ENCODE data around the gene FUT9.

Gene FUT9

DNA sequence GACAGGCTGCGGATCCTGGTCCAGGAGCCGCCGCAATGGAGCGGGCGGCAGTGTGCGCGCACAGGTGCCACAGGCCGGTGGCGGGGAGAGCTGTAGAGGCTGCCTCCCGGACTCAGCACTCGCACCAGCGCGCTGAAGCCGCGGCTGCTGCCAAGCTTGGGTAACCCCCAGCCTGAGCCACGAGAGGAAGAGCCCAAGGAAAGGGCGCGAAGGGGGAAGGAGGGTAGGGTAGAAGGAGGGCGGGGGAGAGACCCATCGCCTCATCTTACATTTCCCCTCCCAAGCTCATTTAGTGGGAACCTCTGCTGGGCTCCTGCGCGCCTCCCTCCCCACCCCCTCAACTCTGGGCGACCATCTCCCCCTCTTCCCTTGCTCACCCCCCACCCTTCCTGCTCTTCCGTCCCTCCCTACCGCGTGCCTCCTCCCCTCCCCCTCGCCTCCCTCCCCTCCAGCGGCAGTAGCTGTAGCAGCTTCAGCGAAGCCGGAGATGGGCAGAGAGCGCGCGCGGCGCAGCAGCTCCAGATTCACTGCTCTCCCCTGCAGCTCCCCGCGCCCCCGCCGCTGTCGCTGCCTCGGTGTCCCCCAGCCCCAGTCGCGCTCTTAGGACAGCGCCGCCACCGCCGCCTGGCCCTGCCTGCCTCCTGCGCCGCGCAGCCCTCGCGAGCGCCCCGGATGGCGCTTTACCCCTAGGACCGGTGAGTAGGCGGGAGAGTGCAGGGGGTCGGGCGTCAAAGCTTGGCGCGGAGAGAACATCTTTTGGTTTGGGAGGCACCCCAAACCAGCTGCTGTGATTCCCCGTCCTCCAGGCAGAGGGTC is at the start of gene FUT9:
TSS of gene FUT9 (plus strand) at position 457 of the 816 bp plus-strand sequence. CDS start 187,182 bp downstream, outside the sequence.
- no peak for DNase-seq (ENCODE audit: low spot score)

DNA sequence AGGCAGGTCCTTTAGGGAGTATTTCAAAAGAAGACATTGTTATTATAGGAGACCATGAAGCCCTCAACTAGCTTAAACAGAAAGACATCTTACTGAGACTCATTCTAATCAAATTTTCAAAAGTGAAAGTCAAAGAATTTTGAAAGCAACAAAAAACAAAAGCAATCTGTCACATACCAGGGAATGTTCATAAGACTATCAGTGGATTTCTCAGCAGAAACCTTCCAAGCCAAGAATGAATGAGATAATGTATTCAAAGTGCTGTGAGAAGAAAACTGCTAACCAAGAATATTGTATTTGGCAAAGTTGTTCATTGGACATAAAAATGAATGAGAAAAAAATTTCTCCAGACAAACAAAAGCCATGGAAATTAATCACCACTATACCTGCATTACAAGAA is 48.2 kb upstream of the FUT9 start:
- no peak for DNase-seq (ENCODE audit: low spot score)

DNA sequence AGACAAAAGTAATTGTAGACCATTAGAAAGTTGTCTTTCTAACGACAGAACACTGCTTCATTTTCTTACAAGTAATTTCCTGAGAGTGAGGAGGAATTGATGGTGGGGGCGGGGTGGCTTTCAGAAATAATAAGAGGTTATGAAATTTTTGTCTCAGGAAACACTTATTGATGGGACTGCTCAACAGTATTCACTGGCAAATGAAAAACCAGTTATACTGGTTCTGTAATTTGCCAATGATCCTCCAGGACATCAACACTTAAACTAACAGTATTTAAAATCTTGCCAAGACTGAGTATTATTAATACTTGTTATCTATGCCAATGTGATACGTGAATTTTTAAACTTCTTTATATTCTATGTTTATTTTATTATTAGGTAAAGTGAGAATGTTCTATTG is 41.8 kb upstream of the FUT9 start:
- DNase-seq (ENCODE audit: low spot score), result no peak

DNA sequence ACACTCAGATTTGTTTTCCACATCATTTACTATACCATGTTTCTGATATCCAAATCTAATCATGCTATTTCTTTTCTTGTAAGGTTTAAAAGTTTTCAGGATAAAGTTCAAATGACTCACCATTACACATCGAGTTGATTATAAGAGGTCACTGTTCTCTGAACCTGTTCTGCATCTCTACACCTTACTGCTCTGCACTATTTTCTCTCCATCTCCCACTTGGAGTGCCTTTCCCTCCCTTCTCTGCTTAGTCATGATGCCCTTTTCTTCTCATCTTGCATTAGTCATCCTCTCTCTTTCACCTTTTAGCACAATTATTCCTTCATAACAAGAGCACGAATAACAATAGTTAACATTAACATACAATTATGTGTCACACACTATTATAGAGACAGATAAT is 37.5 kb upstream of the FUT9 start:
- DNase-seq (ENCODE audit: low spot score), result no peak

DNA sequence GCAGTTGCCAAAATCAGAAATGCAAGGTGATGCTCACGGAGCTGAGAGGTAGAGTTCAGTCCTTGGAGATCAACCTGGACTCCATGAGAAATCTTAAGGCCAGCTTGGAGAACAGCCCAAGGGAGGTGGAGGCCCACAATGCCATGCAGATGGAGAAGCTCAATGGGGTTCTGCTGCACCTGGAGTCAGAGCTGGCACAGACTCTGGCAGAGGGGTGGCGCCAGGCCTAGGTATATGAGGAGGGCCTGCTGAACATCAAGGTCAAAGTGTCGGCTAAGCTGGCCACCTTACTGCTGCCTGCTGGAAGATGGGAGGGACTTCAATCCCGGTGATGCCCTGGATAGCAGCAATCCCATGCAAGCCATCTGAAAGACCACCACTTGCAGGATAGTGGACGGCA is 23.9 kb upstream of the FUT9 start:
- no peak for DNase-seq (ENCODE audit: low spot score)

DNA sequence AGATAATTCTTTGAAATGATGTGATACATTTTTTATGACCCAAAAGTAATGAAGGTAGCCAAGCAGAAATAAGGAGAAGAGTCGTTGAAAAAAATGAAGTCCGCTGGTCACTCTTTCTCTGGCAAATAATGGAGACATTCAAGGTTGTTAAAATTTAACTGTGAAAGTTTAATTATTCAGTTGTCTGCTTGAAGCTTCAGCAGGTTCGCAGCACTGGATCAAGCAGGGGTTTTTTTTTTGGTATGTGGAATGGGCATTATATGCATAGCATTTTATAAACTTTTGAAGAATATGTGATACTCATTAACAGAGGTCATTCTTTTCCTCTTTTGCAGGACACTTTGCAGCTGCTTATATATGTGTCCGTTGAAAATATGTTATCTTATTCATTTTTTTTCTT is 21.6 kb upstream of the FUT9 start:
- DNase-seq (ENCODE audit: low spot score), result no peak

DNA sequence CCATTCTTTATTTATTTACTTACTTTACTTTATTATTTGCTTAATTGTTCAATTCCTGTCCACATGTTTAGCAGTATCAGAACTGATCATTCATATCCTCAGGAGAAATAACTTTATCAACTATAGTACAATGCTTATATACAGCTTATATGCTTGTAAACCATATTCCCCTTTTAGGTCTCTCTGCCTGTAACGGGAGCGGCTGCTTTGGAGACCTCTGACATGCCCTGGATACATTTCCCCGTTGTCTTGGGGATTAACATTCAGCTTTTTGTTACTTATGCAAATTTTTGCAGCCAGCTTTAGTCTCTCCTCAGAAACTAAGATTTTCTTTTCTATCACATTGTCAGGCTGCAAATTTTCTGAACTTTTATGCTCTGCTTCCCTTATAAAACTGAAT is 17.6 kb upstream of the FUT9 start:
- DNase-seq (ENCODE audit: low spot score), result no peak

DNA sequence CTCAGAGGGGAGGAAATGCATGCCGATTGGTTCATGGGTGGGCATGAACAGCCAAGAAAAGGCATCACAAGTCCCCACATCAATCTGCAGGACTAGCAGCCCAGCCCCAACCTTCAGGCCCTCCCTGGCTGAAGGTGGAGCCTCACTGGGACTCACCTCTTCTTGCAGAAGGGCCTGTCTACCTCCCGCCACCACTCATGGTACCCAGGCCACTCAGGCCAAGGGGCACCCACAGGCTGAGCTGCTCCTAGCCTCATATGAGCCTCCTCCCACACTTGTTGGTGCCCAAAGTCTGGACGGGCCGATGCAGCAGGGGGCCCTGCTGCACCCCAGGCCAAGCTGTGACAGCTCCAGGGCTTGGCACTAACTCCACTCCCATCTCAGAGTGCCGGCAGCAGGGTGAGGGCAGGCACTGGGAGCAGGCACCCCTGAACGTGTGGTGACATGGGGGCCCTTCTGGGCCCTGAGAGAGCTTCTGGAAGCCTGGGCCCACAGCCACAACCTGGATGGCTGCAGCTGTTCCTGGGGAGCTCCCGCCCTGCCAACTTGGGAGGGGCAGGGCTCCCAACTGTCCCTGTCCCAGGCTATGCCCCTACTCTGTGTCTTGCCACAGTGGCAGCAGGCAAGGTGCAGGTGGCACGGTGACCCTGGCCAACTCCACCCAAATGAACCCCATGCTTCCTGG is 13.7 kb upstream of the FUT9 start:
- no peak for DNase-seq (ENCODE audit: low spot score)

DNA sequence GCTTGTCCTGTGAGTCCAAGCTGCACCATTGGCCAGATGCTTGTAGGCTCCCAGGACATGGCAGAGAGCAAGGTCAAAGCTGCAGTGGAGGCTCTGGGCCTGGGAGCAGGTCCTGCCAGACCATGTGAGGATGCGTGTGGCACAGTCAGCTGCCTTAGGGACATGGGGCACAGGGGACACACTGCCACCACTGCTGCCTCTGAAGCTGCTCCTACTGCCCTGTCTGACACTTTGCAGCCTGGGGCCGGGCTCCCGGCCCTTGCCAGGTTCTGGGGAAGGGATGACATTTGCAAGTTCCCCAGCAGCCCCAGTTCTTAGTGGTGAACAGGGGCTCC is 13.2 kb upstream of the FUT9 start:
- DNase-seq (ENCODE audit: low spot score), result no peak

DNA sequence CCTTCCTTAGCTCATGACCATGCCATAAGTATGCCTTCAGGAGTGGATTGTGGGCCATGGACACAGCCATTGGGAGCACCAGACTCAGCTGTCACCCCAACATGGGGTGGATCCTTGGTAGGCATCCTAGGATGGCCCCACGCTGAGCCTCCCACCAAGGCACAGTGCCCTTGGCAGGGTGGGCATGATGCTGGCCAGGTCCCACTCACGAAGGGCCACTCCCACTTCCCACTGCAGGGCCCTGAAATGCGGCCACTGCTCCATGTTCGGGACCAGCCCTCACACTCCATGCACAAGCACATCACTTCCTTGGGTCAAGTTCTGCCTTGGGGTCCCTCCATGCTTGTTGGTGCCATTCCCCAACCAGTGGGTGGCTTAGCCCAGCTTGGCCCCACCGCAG is 12.9 kb upstream of the FUT9 start:
- no peak for DNase-seq (ENCODE audit: low spot score)

DNA sequence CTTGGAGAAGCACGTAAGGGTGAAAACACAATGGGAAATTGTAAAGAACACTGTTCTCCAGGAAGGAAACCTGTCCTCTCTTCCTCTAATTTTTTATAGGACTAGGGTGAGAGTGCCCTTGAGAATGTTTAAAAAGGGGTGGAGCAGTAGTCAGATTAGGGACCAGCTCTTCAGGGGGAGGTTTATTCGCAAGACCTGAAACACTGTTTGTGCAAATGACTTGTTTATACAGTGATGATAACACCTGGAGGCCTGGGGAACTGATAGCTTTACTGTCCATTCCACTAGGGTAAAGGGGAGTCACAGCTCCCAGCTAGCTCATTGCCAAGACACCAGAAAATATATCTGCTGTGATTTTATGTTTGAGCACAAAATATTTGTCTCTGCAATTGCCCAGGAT is 8.1 kb upstream of the FUT9 start:
- no peak for DNase-seq (ENCODE audit: low spot score)

DNA sequence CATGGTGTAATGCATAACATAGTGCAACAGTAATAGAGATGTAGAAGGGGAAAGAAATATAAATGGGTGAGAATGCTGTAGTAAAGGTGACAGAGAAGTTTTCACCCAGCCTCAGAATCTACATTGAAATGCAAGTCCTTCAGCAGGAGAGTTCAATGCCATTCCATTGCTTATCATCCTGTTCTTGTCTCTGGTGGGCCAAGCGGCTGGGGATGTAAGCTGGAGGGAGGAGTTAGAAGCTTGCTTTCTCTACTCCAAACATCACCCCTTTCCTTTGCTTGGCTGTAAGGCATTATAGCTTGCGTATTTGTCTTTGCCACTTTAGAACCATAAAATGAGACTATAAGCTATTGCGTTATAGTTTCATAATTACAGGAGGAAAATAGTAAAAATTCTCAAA is 2.2 kb upstream of the FUT9 start:
- no peak for DNase-seq (ENCODE audit: low spot score)

DNA sequence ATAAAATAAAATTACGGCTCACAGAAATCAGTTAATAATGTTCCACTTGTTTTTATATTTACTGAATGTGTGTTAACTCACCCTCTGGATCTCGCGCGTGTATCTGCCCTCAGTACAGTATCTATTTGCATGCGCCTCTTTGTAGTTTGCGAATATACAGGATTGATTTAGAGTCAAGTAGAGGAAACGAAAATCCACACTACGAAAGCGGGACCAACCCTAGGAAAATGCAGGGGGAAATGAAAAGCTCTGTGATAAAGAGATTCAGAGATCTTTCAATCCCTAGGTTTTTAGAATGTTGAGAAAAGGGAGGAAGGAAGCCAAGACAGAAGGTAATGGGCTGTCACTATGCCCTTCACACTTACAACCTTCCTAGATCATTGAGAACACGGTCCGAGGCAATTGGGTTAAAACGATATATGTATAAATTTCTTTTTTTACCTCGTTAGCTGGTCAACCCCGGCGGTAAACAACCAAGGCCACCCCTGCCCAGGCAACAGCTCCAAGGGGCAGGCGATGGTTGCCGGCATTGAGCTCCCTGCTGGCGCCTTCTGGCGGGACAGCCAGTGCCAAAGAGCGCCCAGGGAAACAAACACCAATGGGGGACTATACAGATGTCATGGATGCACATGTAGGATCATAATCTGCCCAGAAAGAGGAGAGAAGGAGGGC is 792 bp upstream of the FUT9 start:
- DNase-seq (ENCODE audit: low spot score), result no peak

DNA sequence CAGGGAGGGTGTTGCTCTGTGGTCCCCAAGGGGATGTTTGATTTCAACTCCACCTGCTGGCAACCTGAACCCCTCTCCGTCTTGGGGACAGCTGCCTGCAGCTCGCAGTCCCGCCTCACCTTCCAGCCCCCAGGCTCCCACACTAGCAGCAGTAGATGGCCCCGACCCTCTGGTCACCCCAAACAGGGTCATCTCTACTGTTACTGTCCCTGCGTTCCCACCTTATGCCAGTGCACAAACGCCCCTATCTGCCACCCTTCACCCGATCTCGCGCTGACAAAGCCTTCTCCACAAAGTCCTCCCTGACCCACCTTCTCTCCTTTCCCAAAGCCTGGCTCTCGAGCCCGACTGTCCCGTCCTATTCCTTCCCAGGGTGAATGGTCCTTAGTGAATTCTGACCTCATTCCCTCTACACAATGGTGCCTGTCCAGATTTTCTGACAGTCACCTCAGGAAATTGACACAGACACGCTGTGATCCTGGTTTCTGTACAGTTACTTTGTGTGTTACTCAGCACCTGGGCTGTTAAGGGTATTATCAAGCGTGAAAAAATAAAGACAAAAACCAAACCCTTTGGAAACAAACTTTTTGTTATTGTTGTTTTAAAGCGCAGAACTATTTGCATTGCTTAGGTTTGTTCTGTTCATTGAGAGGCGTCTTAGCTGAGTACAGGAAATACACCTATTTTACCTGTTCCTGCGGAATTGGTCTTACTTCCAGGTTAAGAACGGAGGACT is 728 bp downstream of the FUT9 start:
- no peak for DNase-seq (ENCODE audit: low spot score)

DNA sequence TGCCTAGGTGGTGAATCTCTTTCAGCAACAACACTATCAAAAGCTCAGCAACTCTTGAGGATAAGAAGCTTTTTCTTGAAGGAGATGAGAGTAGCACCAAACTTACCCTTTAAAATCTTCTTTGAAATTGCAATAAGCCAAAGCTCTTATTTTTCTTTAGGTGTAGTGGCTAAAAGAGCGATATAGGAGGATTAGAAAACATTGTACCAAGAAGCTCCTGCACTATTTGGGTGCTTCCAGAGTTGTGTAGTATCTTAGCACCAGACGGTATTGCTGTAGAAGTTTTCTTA is 1.2 kb downstream of the FUT9 start:
- no peak for DNase-seq (ENCODE audit: low spot score)

DNA sequence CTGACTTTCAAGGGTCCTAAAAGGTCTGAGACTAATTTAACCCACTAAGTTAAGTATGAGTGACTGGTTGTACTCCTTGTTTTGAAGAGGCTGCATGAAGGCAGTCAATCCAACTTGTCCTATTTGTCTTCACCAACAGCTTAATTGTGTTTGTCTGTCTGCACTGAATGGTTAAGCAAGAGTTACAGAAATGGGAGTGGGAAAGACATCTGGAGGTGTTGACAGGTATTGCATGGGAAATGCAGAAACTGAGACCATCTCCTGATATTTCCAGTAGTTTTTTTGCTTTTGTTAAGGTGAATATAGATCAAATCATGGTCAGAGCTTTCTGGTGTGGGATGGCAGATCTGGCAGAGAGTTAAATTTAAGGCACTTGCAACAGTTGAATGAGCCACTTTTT is 6.5 kb downstream of the FUT9 start:
- no peak for DNase-seq (ENCODE audit: low spot score)

DNA sequence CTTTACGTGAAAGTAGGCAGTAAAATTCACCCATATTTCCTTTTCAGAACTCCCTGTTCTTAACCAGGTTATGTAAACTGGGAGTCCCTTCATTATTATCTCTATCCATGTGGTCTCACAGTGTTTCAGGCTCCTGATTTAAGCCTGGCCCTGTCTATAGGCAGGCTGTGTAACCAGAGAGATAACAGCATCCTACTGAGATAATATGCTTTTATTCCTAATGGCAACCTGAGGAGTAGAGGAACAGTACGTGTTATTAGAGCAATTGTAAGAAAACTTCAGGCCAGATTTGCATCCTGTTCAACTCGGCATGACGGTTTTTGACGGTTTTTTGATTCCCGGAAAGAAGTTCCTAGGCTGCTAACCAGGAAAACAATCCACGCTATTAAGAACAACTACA is 16.9 kb downstream of the FUT9 start:
- no peak for DNase-seq (ENCODE audit: low spot score)

DNA sequence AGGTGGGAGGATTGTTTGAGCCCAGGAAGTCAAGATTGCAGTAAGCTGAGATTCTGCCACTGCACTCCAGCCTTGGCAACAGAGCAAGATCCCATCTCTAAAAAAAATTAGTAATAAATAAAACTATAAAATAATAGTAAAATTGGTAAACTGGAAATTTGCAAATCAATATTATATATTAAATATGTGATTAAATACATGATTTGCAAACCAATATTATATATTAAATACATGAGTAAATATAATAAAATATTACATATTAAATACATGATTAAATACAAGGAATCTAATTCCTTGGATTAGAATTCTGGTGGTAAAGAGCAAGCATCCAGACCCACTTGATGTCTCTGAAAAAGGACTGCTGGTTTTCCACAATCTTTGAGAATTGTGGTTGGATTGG is 35.8 kb downstream of the FUT9 start:
- DNase-seq (ENCODE audit: low spot score), result no peak

DNA sequence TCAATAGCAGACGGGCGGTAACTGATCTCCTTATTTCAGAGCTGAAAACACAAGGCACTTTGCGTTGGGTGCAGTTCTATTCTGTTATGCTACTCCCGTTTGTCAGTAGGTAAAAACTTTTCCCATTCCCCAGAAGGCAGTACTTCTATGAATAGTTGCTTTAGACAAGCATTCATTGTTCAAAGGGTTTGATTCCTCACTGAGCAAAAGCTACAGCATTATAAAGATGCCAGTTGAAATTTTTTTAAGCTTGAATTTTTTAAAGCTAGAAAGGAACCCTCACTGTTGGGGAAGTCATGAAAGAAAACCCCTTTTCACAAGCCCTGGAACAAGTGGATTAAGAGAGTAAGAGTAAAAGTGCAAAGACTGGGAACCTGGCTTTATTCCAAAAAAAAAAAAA is 42.3 kb downstream of the FUT9 start:
- DNase-seq (ENCODE audit: low spot score), result no peak

DNA sequence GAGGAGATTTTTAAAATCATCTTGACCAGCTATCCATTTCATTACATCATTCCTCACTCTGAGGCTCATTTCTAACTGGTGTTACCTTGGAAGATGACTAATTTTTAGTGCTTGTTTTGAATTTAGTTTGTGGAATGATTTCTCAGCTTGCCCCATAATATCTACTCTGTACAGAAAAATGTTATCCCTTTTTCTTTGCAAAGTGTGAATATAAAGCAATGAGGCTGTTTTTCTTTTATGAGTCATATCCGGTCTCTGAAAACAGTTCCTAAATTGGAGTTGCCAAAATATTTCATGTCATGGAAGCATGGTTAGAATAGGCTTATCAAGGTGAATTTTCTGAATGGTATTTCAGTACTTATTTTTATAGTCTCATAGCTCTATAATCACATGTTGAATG is 43.8 kb downstream of the FUT9 start:
- no peak for DNase-seq (ENCODE audit: low spot score)

DNA sequence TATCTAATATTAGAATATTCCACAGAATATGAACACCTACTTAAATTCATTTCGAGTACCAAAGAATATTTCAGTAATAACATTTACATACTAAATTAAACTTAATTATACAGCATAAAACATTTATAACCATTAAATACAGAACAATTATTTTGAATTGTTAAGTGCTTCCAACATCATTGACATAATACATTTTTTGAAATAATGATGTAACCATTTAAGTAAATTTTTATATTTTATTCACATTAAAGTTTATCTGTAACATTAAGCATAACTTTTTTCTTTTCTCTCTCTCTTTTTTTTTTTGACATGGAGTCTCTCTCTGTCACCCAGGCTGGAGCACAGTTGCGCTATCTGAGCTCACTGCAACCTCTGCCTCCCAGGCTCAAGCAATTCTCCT is 44.5 kb downstream of the FUT9 start:
- no peak for DNase-seq (ENCODE audit: low spot score)

DNA sequence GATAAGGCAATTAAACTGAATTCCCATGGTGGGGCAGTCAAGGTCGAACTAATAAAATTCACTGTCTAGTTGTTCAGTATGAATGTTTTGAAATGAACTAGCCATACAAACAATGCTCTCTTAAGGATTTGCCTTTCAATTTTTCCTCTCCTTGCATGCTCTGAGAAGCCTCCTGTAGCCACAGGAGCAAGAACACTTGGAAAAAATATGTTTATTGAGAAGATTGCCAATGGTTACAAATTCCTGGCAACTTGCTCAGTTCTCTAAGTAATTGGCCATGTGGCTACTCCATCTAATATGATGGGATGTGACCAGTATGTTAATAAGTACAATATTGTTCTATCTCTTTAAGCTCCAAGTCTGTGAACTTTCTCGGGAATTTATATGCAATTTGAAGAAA is 49.4 kb downstream of the FUT9 start:
- no peak for DNase-seq (ENCODE audit: low spot score)

DNA sequence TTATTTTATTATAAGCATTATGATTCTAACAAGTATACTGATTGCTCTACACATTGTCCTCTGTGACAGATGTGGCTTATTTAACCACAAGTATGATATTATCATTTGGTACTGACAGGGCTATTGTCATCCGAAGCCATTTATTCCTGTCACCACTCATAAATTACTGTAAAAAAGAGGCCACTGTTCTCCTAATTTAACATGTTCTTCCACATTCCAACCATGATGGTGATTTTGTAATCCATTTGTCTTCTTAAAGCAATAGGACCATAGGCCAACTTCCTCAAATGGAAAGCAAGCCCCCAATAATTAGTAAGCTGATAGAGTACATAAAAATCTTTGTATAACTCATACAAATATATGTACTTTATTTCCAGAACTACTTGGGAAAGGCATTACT is 50.6 kb downstream of the FUT9 start:
- no peak for DNase-seq (ENCODE audit: low spot score)

Data from CD4-positive, alpha-beta T cell treated with Interleukin-6 at 100 ng/mL for 8 hours (primary cell).